Neural crest cell (in vitro differentiated cells): ENCODE measurements around the gene ATG3. TPM values are rescaled to one million over a fixed set of nuclear protein-coding genes. Genes with fewer than 3 reads are reported as not detected.
"Not testable (repeated sequence)": the region's sequence is repeated elsewhere in the genome, so short reads cannot be mapped to it uniquely, and the experiment has no call there.

Source experiments
- DNase-seq: peaks from one replicate; pipeline ENCODE4 v3.0.0; 2021; ENCODE audit warnings: low read depth, mixed read lengths, low spot score
- H3K27ac Mint-ChIP-seq: one replicate; pipeline ENCODE4 v1.8.0; 2021; ENCODE audit warnings: mild to moderate bottlenecking, mixed read lengths; ENCODE audit not compliant: unreplicated experiment
- H3K27me3 Mint-ChIP-seq: 2 replicates; pipeline ENCODE4 v1.8.0; 2021; ENCODE audit warnings: low read depth, mild to moderate bottlenecking, mixed read lengths
- H3K36me3 Mint-ChIP-seq: 2 replicates; pipeline ENCODE4 v1.8.0; 2021; ENCODE audit warnings: low read depth, mild to moderate bottlenecking, mixed read lengths
- H3K4me1 Mint-ChIP-seq: 2 replicates; pipeline ENCODE4 v1.8.0; 2021; ENCODE audit warnings: mixed read lengths
- H3K4me3 Mint-ChIP-seq: one replicate; pipeline ENCODE4 v1.8.0; 2021; ENCODE audit warnings: mild to moderate bottlenecking, mixed read lengths
- H3K9me3 Mint-ChIP-seq: 2 replicates; pipeline ENCODE4 v1.8.0; 2021; ENCODE audit warnings: mixed read lengths
- CTCF ChIP-seq: fragments of 200-600 bp; sonication (generic); conservative IDR thresholded peaks from 2 replicates; pipeline ENCODE4 v1.5.0; 2021; ENCODE audit warnings: antibody characterized with exemption, mild to moderate bottlenecking
- total RNA-seq: library from RNA; stranded (reverse); gene quantifications from 2 replicates; pipeline ENCODE4 v1.2.1, GENCODE V29; 2021

Gene ATG3
- total RNA-seq, 1 donor from 2014 or later: 46.1 TPM

GRCh38 chr3:112519424-112520001, 42.2 kb downstream of the ATG3 start:
- H3K27me3 Mint-ChIP-seq: no peaks in the 10 kb centered on the region
- H3K4me1 Mint-ChIP-seq: peaks cover 8% of the 10 kb centered on the region
- peaks cover 2% of the 10 kb centered on the region for H3K9me3 Mint-ChIP-seq
- no peak for DNase-seq
- TF ChIP-seq CTCF: peak; percentile 87
- peaks cover 17% of the 10 kb centered on the region for H3K36me3 Mint-ChIP-seq
- no peak overlapping the region for H3K27ac Mint-ChIP-seq
- H3K4me3 Mint-ChIP-seq: no peak overlapping the region

GRCh38 chr3:112518970-112519369, 42.8 kb downstream of the ATG3 start:
- not testable (repeated sequence) for H3K4me3 Mint-ChIP-seq, H3K27ac Mint-ChIP-seq, H3K4me1 Mint-ChIP-seq, H3K27me3 Mint-ChIP-seq, DNase-seq, H3K9me3 Mint-ChIP-seq
- peaks cover 13% of the 10 kb centered on the region for H3K36me3 Mint-ChIP-seq

- TF ChIP-seq CTCF: no peak
- peaks cover 11% of the 10 kb centered on the region for H3K9me3 Mint-ChIP-seq
- no peak overlapping the region for H3K4me3 Mint-ChIP-seq
- H3K27me3 Mint-ChIP-seq: no peaks in the 10 kb centered on the region
- peaks cover 8% of the 10 kb centered on the region for H3K4me1 Mint-ChIP-seq
- no peak overlapping the region for H3K27ac Mint-ChIP-seq
- DNase-seq: no peak
- peaks cover 12% of the 10 kb centered on the region for H3K36me3 Mint-ChIP-seq
Measured at GRCh38 chr3:112514527-112515128, 47.1 kb downstream of the ATG3 start.

- Mint-ChIP-seq H3K27ac (no peak overlapping the region), H3K27me3 (no peaks in the 10 kb centered on the region), H3K4me1 (no peaks in the 10 kb centered on the region), H3K9me3 (peaks cover 15% of the 10 kb centered on the region), H3K36me3 (peaks cover 9% of the 10 kb centered on the region), H3K4me3 (no peak overlapping the region)
- TF ChIP-seq CTCF: no peak
- no peak for DNase-seq
Measured at GRCh38 chr3:112512320-112512719, 49.4 kb downstream of the ATG3 start.

- peaks cover 13% of the 10 kb centered on the region for H3K36me3 Mint-ChIP-seq
- TF ChIP-seq CTCF: no peak
- no peak overlapping the region for H3K27ac Mint-ChIP-seq
- peaks cover 17% of the 10 kb centered on the region for H3K9me3 Mint-ChIP-seq
- H3K27me3 Mint-ChIP-seq: no peaks in the 10 kb centered on the region
- no peak overlapping the region for H3K4me3 Mint-ChIP-seq
- H3K4me1 Mint-ChIP-seq: no peaks in the 10 kb centered on the region
- no peak for DNase-seq
Measured at GRCh38 chr3:112508860-112509259, 52.9 kb downstream of the ATG3 start.

GRCh38 chr3:112508261-112508660, 53.5 kb downstream of the ATG3 start:
- Mint-ChIP-seq H3K27ac (no peak overlapping the region), H3K9me3 (peaks cover 20% of the 10 kb centered on the region), H3K4me3 (no peak overlapping the region), H3K4me1 (no peaks in the 10 kb centered on the region), H3K36me3 (peaks cover 13% of the 10 kb centered on the region), H3K27me3 (no peaks in the 10 kb centered on the region)
- no peak for TF ChIP-seq CTCF
- no peak for DNase-seq
